HCT116 (cell line): ENCODE data around the gene ALDH3A1. TPM values are rescaled to one million over a fixed set of nuclear protein-coding genes. Genes with fewer than 3 reads are reported as not detected.

Experiments
- ATAC-seq: fragments of 200-7000 bp; cut with Tn5 transposase; 2 replicates; pipeline ENCODE4 v1.9.1; 2020; ENCODE audit warnings: mild to moderate bottlenecking, moderate library complexity
- BruUV-seq: library from RNA; stranded (reverse); fragments of 400-500 nt; replicated peaks from 2 replicates; lab custom pipeline; 2021; lab: Mats Ljungman, UMichigan
- CTCF ChIA-PET: fragments of 300-600 bp; sonication (Branson Sonifier 250); formaldehyde crosslinking; loops from one replicate; lab custom pipeline; 2021; ENCODE audit warnings: antibody characterized with exemption; lab: Charles Lee
- POLR2A ChIA-PET: fragments of 300-600, 350-600 bp; sonication (Branson Sonifier 250); formaldehyde crosslinking; loops from one replicate; lab custom pipeline; 2021; ENCODE audit warnings: antibody characterized with exemption; lab: Charles Lee
- RAD21 ChIA-PET, 2 experiments: fragments of 300-600 bp; sonication (Branson Sonifier 250); formaldehyde crosslinking; loops; one replicate each; lab custom pipeline; 2023; ENCODE audit warnings: low total read pairs in 2 of 2; ENCODE audit not compliant: uncharacterized antibody in 2 of 2, unreplicated experiment in 2 of 2, low non-redundant PET in 1 of 2; lab: Charles Lee
- DNase-seq: peaks from one replicate; pipeline ENCODE4 v3.0.0-alpha.2; 2010; ENCODE audit warnings: low read depth, low spot score
- H2AFZ ChIP-seq: fragments of 200-600 bp; shearing (Covaris generic), sonication (generic); 2 replicates; pipeline ENCODE4 v1.6.1; 2017; ENCODE audit warnings: low read depth, mixed run types, mixed read lengths, antibody characterized with exemption, low read length; ENCODE audit not compliant: poor library complexity, severe bottlenecking
- H3K27ac ChIP-seq: 2 replicates; pipeline ENCODE4 v1.5.1; 2012; ENCODE audit warnings: low read depth, low read length
- H3K27me3 ChIP-seq: fragments of 200-600 bp; sonication (generic); 2 replicates; pipeline ENCODE4 v1.6.1; 2016; ENCODE audit warnings: mixed run types, low read length, mixed read lengths; ENCODE audit not compliant: insufficient read depth
- H3K36me3 ChIP-seq, 2 experiments: fragments of 200-500 bp in 1 of 2; fragments of 200-600 bp in 1 of 2; sonication (Bioruptor generic) in 1 of 2; sonication (generic) in 1 of 2; 2 replicates each; pipeline versions ENCODE4 v1.5.1 to v1.6.1; 2014 to 2016; ENCODE audit warnings: low read length in 2 of 2, inconsistent platforms in 1 of 2, mixed read lengths in 1 of 2, mixed run types in 1 of 2; ENCODE audit not compliant: insufficient read depth in 2 of 2, control insufficient read depth in 1 of 2
- H3K4me1 ChIP-seq, 2 experiments: fragments of 200-600 bp in 1 of 2; sonication (generic) in 1 of 2; 2 replicates each; pipeline versions ENCODE4 v1.5.1 to v1.6.1; 2012 to 2017; ENCODE audit warnings: low read length in 2 of 2, inconsistent platforms in 1 of 2, mild to moderate bottlenecking in 1 of 2, mixed read lengths in 1 of 2, mixed run types in 1 of 2, moderate library complexity in 1 of 2; ENCODE audit not compliant: insufficient read depth in 2 of 2, control insufficient read depth in 1 of 2
- H3K4me2 ChIP-seq: fragments of 200-600 bp; sonication (generic); 2 replicates; pipeline ENCODE4 v1.6.1; 2017; ENCODE audit warnings: mixed run types, low read length, mixed read lengths
- H3K4me3 ChIP-seq, 2 experiments: fragments of 200-600 bp in 1 of 2; sonication (generic) in 1 of 2; replicated peaks in 1 of 2; 2 replicates each; pipeline ENCODE4 v1.5.1; 2011 to 2016; ENCODE audit warnings: low read length in 2 of 2, control low read depth in 1 of 2, low read depth in 1 of 2, mild to moderate bottlenecking in 1 of 2, mixed read lengths in 1 of 2, mixed run types in 1 of 2
- H3K79me2 ChIP-seq: fragments of 200-600 bp; sonication (generic); 2 replicates; pipeline ENCODE4 v1.6.1; 2017; ENCODE audit warnings: mild to moderate bottlenecking, mixed run types, low read length, moderate library complexity, mixed read lengths; ENCODE audit not compliant: insufficient read depth
- H3K9ac ChIP-seq: fragments of 200-600 bp; sonication (generic); 2 replicates; pipeline ENCODE4 v1.6.1; 2016; ENCODE audit warnings: low read length, mixed read lengths
- H3K9me2 ChIP-seq: fragments of 200-600 bp; sonication (generic), shearing (Covaris generic); 2 replicates; pipeline ENCODE4 v1.6.1; 2017; ENCODE audit warnings: mixed run types, mild to moderate bottlenecking, moderate library complexity; ENCODE audit not compliant: insufficient read depth
- H3K9me3 ChIP-seq, 2 experiments: fragments of 200-500 bp in 1 of 2; fragments of 200-600 bp in 1 of 2; sonication (Bioruptor generic) in 1 of 2; sonication (generic) in 1 of 2; 2 replicates each; pipeline ENCODE4 v1.6.1; 2014 to 2017; ENCODE audit warnings: low read length in 2 of 2, mixed read lengths in 2 of 2, inconsistent platforms in 1 of 2, low read depth in 1 of 2, mild to moderate bottlenecking in 1 of 2, mixed run types in 1 of 2, moderate library complexity in 1 of 2; ENCODE audit not compliant: control insufficient read depth in 1 of 2, insufficient read depth in 1 of 2
- H4K20me1 ChIP-seq: fragments of 200-600 bp; sonication (generic), shearing (Covaris generic); 2 replicates; pipeline ENCODE4 v1.6.1; 2017; ENCODE audit warnings: mixed run types, mild to moderate bottlenecking, moderate library complexity; ENCODE audit not compliant: insufficient read depth
- CBX3 ChIP-seq: IDR thresholded peaks from 2 replicates; pipeline ENCODE4 v1.6.1; 2012; ENCODE audit warnings: low read depth
- CEBPB ChIP-seq: IDR thresholded peaks from 2 replicates; pipeline ENCODE4 v1.6.1; 2012; ENCODE audit warnings: low read depth
- EGR1 ChIP-seq: IDR thresholded peaks from 2 replicates; pipeline ENCODE4 v1.6.1; 2012; ENCODE audit warnings: low read depth
- ELF1 ChIP-seq: IDR thresholded peaks from 2 replicates; pipeline ENCODE4 v1.6.1; 2012; ENCODE audit warnings: low read depth, borderline replicate concordance
- EZH2phosphoT487 ChIP-seq: fragments of 200-600 bp; IDR thresholded peaks from 2 replicates; pipeline ENCODE4 v1.6.1; 2018; ENCODE audit warnings: antibody characterized with exemption, borderline replicate concordance
- FOSL1 ChIP-seq: IDR thresholded peaks from 2 replicates; pipeline ENCODE4 v1.6.1; 2012; ENCODE audit warnings: low read depth
- POLR2A ChIP-seq: IDR thresholded peaks from 2 replicates; pipeline ENCODE4 v1.7.0; 2011; ENCODE audit warnings: borderline replicate concordance; ENCODE audit not compliant: insufficient read depth, insufficient read length; ENCODE audit errors: extremely low read depth
- SP1 ChIP-seq: IDR thresholded peaks from 2 replicates; pipeline ENCODE4 v1.6.1; 2012; ENCODE audit warnings: low read depth
- SRF ChIP-seq: IDR thresholded peaks from 2 replicates; pipeline ENCODE4 v1.6.1; 2012; ENCODE audit warnings: low read depth
- YY1 ChIP-seq: IDR thresholded peaks from 2 replicates; pipeline ENCODE4 v1.6.1; 2011; ENCODE audit warnings: low read length, low read depth, moderate library complexity, mild to moderate bottlenecking; ENCODE audit not compliant: insufficient replicate concordance; ENCODE audit errors: extremely low read depth
- ZFX ChIP-seq: fragments of 450-650 bp; IDR thresholded peaks from 2 replicates; pipeline ENCODE4 v1.6.1; 2017
- ZNF274 ChIP-seq: fragments of 200-500 bp; sonication (Bioruptor generic); IDR thresholded peaks from 2 replicates; pipeline ENCODE4 v1.6.1; 2014; ENCODE audit warnings: mild to moderate bottlenecking, low read depth, low read length, inconsistent platforms
- intact Hi-C: fragments of 100-400 bp; cut with micrococcal nuclease; formaldehyde crosslinking; loops from 2 replicates; pipeline ENCODE4 v1.10.0; 2022
- total RNA-seq: library from RNA; stranded (reverse); gene quantifications from one replicate; pipeline ENCODE4 v1.2.1, GENCODE V29; 2021; ENCODE audit not compliant: unreplicated experiment
- TF ChIP-seq, protein P1 (sequence below): IDR thresholded peaks from 2 replicates; pipeline ENCODE4 v1.6.1; 2012
- TF ChIP-seq, protein P2 (sequence below): IDR thresholded peaks from 2 replicates; pipeline ENCODE4 v1.6.1; 2012
- TF ChIP-seq, protein P3 (sequence below): IDR thresholded peaks from 2 replicates; pipeline ENCODE4 v1.6.1; 2012; ENCODE audit warnings: low read depth
- TF ChIP-seq, protein P4 (sequence below): IDR thresholded peaks from 2 replicates; pipeline ENCODE4 v1.6.1; 2011; ENCODE audit warnings: mild to moderate bottlenecking, low read length, moderate library complexity; ENCODE audit not compliant: insufficient replicate concordance; ENCODE audit errors: extremely low read depth

ALDH3A1 gene
- total RNA-seq, 1 experiment from 2014 or later, result 0.86 TPM

DNA sequence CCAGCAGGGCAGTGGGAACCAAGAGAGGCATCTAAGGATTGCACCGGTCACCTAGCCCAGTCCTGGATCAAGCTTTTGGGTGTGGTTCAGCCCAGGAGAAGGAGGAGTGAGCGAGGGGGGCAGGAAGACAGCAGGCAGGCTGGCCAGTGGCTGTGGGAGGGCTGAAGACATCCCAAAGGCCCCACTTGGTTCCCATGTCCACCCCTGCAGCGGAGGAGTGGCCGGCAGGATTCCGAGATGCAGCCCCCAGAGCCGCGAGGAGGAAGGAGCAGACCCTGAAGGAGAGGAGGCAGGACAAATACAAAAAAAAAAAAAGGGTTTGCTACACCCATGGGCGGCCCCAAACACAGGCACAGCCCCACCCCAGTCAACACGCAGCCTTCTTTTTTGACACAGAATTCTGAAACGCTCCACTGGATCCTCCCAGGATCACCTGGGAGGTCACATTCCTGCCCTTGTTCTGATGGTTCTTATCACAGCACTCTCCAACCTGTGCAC, 30.6 kb downstream of the ALDH3A1 start:
- Histone ChIP-seq H3K4me3 (no peak overlapping the region), H3K4me2 (no peak overlapping the region), H3K9me2 (no peaks in the 10 kb centered on the region), H3K9ac (no peak overlapping the region), H4K20me1 (no peaks in the 10 kb centered on the region), H3K27ac (no peak overlapping the region), H3K27me3 (no peaks in the 10 kb centered on the region), H3K79me2 (no peaks in the 10 kb centered on the region), H3K9me3 (no peaks in the 10 kb centered on the region), H3K36me3 (no peaks in the 10 kb centered on the region), H2AFZ (no peak overlapping the region), H3K4me1 (peaks cover 11 to 34% of the 10 kb centered on the region in 2 experiments; a peak in 3 of 4 replicates)
- ChIA-PET RAD21 (no interaction called here), CTCF (no interaction called here), POLR2A (no interaction called here)
- BruUV-seq, result no TSS peak
- intact Hi-C loops, result no loop called here
- no peak for ATAC-seq
- no peak for TF ChIP-seq SP1
- no peak for TF ChIP-seq EZH2phosphoT487
- no peak for TF ChIP-seq SRF
- no peak for TF ChIP-seq CEBPB
- TF ChIP-seq, protein P1, sequence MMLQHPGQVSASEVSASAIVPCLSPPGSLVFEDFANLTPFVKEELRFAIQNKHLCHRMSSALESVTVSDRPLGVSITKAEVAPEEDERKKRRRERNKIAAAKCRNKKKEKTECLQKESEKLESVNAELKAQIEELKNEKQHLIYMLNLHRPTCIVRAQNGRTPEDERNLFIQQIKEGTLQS, result no peak
- TF ChIP-seq POLR2A, result no peak
- no peak for TF ChIP-seq CBX3
- no peak for TF ChIP-seq ELF1
- TF ChIP-seq, protein P2, sequence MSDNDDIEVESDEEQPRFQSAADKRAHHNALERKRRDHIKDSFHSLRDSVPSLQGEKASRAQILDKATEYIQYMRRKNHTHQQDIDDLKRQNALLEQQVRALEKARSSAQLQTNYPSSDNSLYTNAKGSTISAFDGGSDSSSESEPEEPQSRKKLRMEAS, result no peak
- no peak for TF ChIP-seq ZFX
- no peak for TF ChIP-seq ZNF274
- TF ChIP-seq YY1, result no peak
- TF ChIP-seq EGR1, result no peak
- no peak for TF ChIP-seq FOSL1
- TF ChIP-seq, protein P3, sequence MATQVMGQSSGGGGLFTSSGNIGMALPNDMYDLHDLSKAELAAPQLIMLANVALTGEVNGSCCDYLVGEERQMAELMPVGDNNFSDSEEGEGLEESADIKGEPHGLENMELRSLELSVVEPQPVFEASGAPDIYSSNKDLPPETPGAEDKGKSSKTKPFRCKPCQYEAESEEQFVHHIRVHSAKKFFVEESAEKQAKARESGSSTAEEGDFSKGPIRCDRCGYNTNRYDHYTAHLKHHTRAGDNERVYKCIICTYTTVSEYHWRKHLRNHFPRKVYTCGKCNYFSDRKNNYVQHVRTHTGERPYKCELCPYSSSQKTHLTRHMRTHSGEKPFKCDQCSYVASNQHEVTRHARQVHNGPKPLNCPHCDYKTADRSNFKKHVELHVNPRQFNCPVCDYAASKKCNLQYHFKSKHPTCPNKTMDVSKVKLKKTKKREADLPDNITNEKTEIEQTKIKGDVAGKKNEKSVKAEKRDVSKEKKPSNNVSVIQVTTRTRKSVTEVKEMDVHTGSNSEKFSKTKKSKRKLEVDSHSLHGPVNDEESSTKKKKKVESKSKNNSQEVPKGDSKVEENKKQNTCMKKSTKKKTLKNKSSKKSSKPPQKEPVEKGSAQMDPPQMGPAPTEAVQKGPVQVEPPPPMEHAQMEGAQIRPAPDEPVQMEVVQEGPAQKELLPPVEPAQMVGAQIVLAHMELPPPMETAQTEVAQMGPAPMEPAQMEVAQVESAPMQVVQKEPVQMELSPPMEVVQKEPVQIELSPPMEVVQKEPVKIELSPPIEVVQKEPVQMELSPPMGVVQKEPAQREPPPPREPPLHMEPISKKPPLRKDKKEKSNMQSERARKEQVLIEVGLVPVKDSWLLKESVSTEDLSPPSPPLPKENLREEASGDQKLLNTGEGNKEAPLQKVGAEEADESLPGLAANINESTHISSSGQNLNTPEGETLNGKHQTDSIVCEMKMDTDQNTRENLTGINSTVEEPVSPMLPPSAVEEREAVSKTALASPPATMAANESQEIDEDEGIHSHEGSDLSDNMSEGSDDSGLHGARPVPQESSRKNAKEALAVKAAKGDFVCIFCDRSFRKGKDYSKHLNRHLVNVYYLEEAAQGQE, result no peak
- TF ChIP-seq, protein P4, sequence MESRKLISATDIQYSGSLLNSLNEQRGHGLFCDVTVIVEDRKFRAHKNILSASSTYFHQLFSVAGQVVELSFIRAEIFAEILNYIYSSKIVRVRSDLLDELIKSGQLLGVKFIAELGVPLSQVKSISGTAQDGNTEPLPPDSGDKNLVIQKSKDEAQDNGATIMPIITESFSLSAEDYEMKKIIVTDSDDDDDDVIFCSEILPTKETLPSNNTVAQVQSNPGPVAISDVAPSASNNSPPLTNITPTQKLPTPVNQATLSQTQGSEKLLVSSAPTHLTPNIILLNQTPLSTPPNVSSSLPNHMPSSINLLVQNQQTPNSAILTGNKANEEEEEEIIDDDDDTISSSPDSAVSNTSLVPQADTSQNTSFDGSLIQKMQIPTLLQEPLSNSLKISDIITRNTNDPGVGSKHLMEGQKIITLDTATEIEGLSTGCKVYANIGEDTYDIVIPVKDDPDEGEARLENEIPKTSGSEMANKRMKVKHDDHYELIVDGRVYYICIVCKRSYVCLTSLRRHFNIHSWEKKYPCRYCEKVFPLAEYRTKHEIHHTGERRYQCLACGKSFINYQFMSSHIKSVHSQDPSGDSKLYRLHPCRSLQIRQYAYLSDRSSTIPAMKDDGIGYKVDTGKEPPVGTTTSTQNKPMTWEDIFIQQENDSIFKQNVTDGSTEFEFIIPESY, result no peak
- no peak for DNase-seq
